ENCODE results near the gene TKT.

TKT gene

GRCh38 chr3:53175613-53176540, 79.9 kb downstream of the TKT start:
- no peak for DNase-seq

All from femur (tissue), 1 donor.